NCI-H128 (cell line): ENCODE results near the gene LRCOL1.

Source experiments
- DNase-seq: peaks from one replicate; lab custom pipeline; 2025; ENCODE audit not compliant: unreplicated experiment; lab: John Stamatoyannopoulos, UW

LRCOL1 gene

GRCh38 chr12:132583736-132584135, 26.6 kb downstream of the LRCOL1 start:
- DNase-seq, result no peak

- DNase-seq, result no peak
Measured at GRCh38 chr12:132583411-132583710, 27.0 kb downstream of the LRCOL1 start.

GRCh38 chr12:132582582-132583410, 27.6 kb downstream of the LRCOL1 start:
- no peak for DNase-seq

- DNase-seq, result no peak
Measured at GRCh38 chr12:132582058-132582420, 28.3 kb downstream of the LRCOL1 start.

GRCh38 chr12:132581348-132582057, 28.9 kb downstream of the LRCOL1 start:
- DNase-seq, result no peak

GRCh38 chr12:132580701-132581292, 29.6 kb downstream of the LRCOL1 start:
- DNase-seq, result no peak

- DNase-seq, result no peak
Measured at GRCh38 chr12:132579744-132580143, 30.6 kb downstream of the LRCOL1 start.

- no peak for DNase-seq
Measured at GRCh38 chr12:132578826-132579225, 31.6 kb downstream of the LRCOL1 start.

- no peak for DNase-seq
Measured at GRCh38 chr12:132578118-132578517, 32.3 kb downstream of the LRCOL1 start.

GRCh38 chr12:132577191-132577920, 33.0 kb downstream of the LRCOL1 start:
- DNase-seq, result no peak

- DNase-seq, result no peak
Measured at GRCh38 chr12:132576701-132577100, 33.7 kb downstream of the LRCOL1 start.

GRCh38 chr12:132575661-132576060, 34.7 kb downstream of the LRCOL1 start:
- no peak for DNase-seq

- no peak for DNase-seq
Measured at GRCh38 chr12:132574271-132574996, 35.9 kb downstream of the LRCOL1 start.

- DNase-seq, result no peak
Measured at GRCh38 chr12:132572801-132573760, 37.3 kb downstream of the LRCOL1 start.

GRCh38 chr12:132572106-132572505, 38.3 kb downstream of the LRCOL1 start:
- DNase-seq, result no peak

- DNase-seq, result no peak
Measured at GRCh38 chr12:132571598-132571997, 38.8 kb downstream of the LRCOL1 start.

GRCh38 chr12:132571051-132571450, 39.3 kb downstream of the LRCOL1 start:
- no peak for DNase-seq

- DNase-seq, result no peak
Measured at GRCh38 chr12:132570635-132571034, 39.7 kb downstream of the LRCOL1 start.

- DNase-seq, result no peak
Measured at GRCh38 chr12:132569856-132570480, 40.4 kb downstream of the LRCOL1 start.
